GM12892 (cell line): ENCODE results near the gene LIF.

Experiments used
- POLR2A ChIP-seq: IDR thresholded peaks from 2 replicates; pipeline ENCODE4 v1.6.1; 2011; ENCODE audit warnings: low read depth, low read length, control low read depth
- POLR2AphosphoS5 ChIP-seq: IDR thresholded peaks from 2 replicates; pipeline ENCODE4 v1.6.1; 2011; ENCODE audit warnings: low read depth, low read length, control low read depth
- TAF1 ChIP-seq: IDR thresholded peaks from 2 replicates; pipeline ENCODE4 v1.6.1; 2011; ENCODE audit warnings: low read depth, mild to moderate bottlenecking, control low read depth, low read length, borderline replicate concordance

DNA sequence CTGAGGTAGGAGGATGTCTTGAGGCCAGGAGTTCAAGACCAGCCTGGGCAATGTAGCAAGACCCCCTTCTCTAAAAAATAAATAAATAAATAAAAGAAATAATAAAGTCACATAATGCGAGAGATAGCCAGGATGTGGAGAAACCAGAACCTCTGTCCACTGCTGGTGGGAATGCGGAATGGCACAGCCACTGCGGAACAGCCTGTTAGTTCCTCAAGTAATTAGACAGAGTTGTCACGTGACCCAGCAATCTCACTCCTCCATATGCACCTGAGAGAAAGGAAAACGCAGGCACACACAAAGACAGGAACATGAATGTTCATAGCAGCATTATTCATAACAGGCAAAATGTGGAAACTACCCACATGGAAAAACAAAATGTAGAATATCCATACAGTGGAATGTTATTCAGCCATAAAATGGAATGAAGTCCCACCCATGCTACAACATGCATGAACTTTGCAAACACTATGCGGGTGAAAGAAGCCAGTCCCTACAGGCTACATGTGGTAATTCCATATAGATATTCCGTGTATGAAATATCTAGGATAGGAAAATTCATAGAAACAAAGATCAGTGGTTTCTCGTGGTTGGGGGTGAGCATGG is 27.4 kb downstream of the LIF start:
- no peak for TF ChIP-seq TAF1
- no peak for TF ChIP-seq POLR2AphosphoS5
- no peak for TF ChIP-seq POLR2A
